ENCODE results near the gene ANKMY1. TPM values are rescaled to one million over a fixed set of nuclear protein-coding genes. Genes with fewer than 3 reads are reported as not detected.

Gene ANKMY1
- total RNA-seq, 1 donor from 2014 or later: 7.2 TPM

- no peak overlapping the region for H2AFZ ChIP-seq (ENCODE audit: low read depth, low read length)
- Mint-ChIP-seq H3K4me3 (ENCODE audit: unreplicated experiment) (no peak overlapping the region), H3K36me3 (ENCODE audit: low read depth, unreplicated experiment) (no peaks in the 10 kb centered on the region), H3K27me3 (ENCODE audit: low read depth, unreplicated experiment) (no peaks in the 10 kb centered on the region), H3K4me1 (ENCODE audit: low read depth, unreplicated experiment) (no peaks in the 10 kb centered on the region), H3K27ac (ENCODE audit: unreplicated experiment) (no peak overlapping the region), H3K9me3 (ENCODE audit: unreplicated experiment) (no peaks in the 10 kb centered on the region)
- no peaks in the 10 kb centered on the region for H3K27me3 ChIP-seq (ENCODE audit: insufficient read depth, low read length)
- H3K9me3 ChIP-seq (ENCODE audit: insufficient read depth, low read depth, low read length): no peaks in the 10 kb centered on the region
- no peak overlapping the region for H3K4me3 ChIP-seq (ENCODE audit: insufficient read depth, low read depth, low read length)
- FAIRE-seq: no peak
- H3K4me1 ChIP-seq (ENCODE audit: insufficient read depth, low read length): no peaks in the 10 kb centered on the region
- no peak overlapping the region for H3K27ac ChIP-seq (ENCODE audit: low read depth, low read length)
- DNase-seq (ENCODE audit: low read depth): no peak
- TF ChIP-seq EZH2 (IDR thresholded peaks at IDR 0.05; ENCODE audit: insufficient read depth, low read length): no peak
- TF ChIP-seq CTCF (IDR thresholded peaks at IDR 0.05; ENCODE audit: insufficient read depth, low read depth, low read length): no peak
- H3K36me3 ChIP-seq (ENCODE audit: insufficient read depth, low read length): peaks cover 7% of the 10 kb centered on the region
- no peak overlapping the region for H3K4me2 ChIP-seq (ENCODE audit: low read length)
- no peak overlapping the region for H3K9ac ChIP-seq (ENCODE audit: low read length)
- H4K20me1 ChIP-seq (ENCODE audit: insufficient read depth, low read length): peaks cover 59% of the 10 kb centered on the region
- H3K79me2 ChIP-seq (ENCODE audit: insufficient read depth, low read length): peaks cover 24% of the 10 kb centered on the region
Observed at GRCh38 chr2:240461471-240462072, 96.2 kb downstream of the ANKMY1 start.

GRCh38 chr2:240460781-240461431, 96.9 kb downstream of the ANKMY1 start:
- Histone ChIP-seq H2AFZ (ENCODE audit: low read depth, low read length) (no peak overlapping the region), H3K9ac (ENCODE audit: low read length) (no peak overlapping the region), H3K27me3 (ENCODE audit: insufficient read depth, low read length) (no peaks in the 10 kb centered on the region), H3K4me2 (ENCODE audit: low read length) (no peak overlapping the region), H3K4me3 (ENCODE audit: insufficient read depth, low read depth, low read length) (no peak overlapping the region), H3K4me1 (ENCODE audit: insufficient read depth, low read length) (no peaks in the 10 kb centered on the region), H3K36me3 (ENCODE audit: insufficient read depth, low read length) (peaks cover 7% of the 10 kb centered on the region), H3K9me3 (ENCODE audit: insufficient read depth, low read depth, low read length) (no peaks in the 10 kb centered on the region), H3K27ac (ENCODE audit: low read depth, low read length) (no peak overlapping the region), H3K79me2 (ENCODE audit: insufficient read depth, low read length) (peaks cover 27% of the 10 kb centered on the region), H4K20me1 (ENCODE audit: insufficient read depth, low read length) (peaks cover 64% of the 10 kb centered on the region)
- H3K4me3 Mint-ChIP-seq (ENCODE audit: unreplicated experiment): no peak overlapping the region
- DNase-seq (ENCODE audit: low read depth) (no peak), FAIRE-seq (no peak)
- H3K4me1 Mint-ChIP-seq (ENCODE audit: low read depth, unreplicated experiment): no peaks in the 10 kb centered on the region
- H3K9me3 Mint-ChIP-seq (ENCODE audit: unreplicated experiment): no peaks in the 10 kb centered on the region
- no peaks in the 10 kb centered on the region for H3K36me3 Mint-ChIP-seq (ENCODE audit: low read depth, unreplicated experiment)
- no peaks in the 10 kb centered on the region for H3K27me3 Mint-ChIP-seq (ENCODE audit: low read depth, unreplicated experiment)
- H3K27ac Mint-ChIP-seq (ENCODE audit: unreplicated experiment): no peak overlapping the region
- TF ChIP-seq CTCF (IDR thresholded peaks at IDR 0.05; ENCODE audit: insufficient read depth, low read depth, low read length) (no peak), EZH2 (IDR thresholded peaks at IDR 0.05; ENCODE audit: insufficient read depth, low read length) (no peak)

GRCh38 chr2:240460253-240460711, 97.5 kb downstream of the ANKMY1 start:
- no peak overlapping the region for H3K27ac Mint-ChIP-seq (ENCODE audit: unreplicated experiment)
- peaks cover 32% of the 10 kb centered on the region for H3K79me2 ChIP-seq (ENCODE audit: insufficient read depth, low read length)
- no peaks in the 10 kb centered on the region for H3K27me3 ChIP-seq (ENCODE audit: insufficient read depth, low read length)
- no peak for TF ChIP-seq CTCF (IDR thresholded peaks at IDR 0.05; ENCODE audit: insufficient read depth, low read depth, low read length)
- H3K27me3 Mint-ChIP-seq (ENCODE audit: low read depth, unreplicated experiment): no peaks in the 10 kb centered on the region
- H3K9ac ChIP-seq (ENCODE audit: low read length): no peak overlapping the region
- no peak overlapping the region for H3K4me2 ChIP-seq (ENCODE audit: low read length)
- H3K9me3 ChIP-seq (ENCODE audit: insufficient read depth, low read depth, low read length): no peaks in the 10 kb centered on the region
- no peak overlapping the region for H3K27ac ChIP-seq (ENCODE audit: low read depth, low read length)
- peaks cover 70% of the 10 kb centered on the region for H4K20me1 ChIP-seq (ENCODE audit: insufficient read depth, low read length)
- H3K36me3 ChIP-seq (ENCODE audit: insufficient read depth, low read length): peaks cover 7% of the 10 kb centered on the region
- H3K4me1 ChIP-seq (ENCODE audit: insufficient read depth, low read length): peaks cover 2% of the 10 kb centered on the region
- no peaks in the 10 kb centered on the region for H3K4me1 Mint-ChIP-seq (ENCODE audit: low read depth, unreplicated experiment)
- FAIRE-seq (no peak), DNase-seq (ENCODE audit: low read depth) (no peak)
- H2AFZ ChIP-seq (ENCODE audit: low read depth, low read length): no peak overlapping the region
- H3K4me3 Mint-ChIP-seq (ENCODE audit: unreplicated experiment): no peak overlapping the region
- no peak overlapping the region for H3K4me3 ChIP-seq (ENCODE audit: insufficient read depth, low read depth, low read length)
- H3K36me3 Mint-ChIP-seq (ENCODE audit: low read depth, unreplicated experiment): no peaks in the 10 kb centered on the region
- H3K9me3 Mint-ChIP-seq (ENCODE audit: unreplicated experiment): no peaks in the 10 kb centered on the region

Data from astrocyte (in vitro differentiated cells and primary cell).